Measurements from ENCODE around the gene LACTBL1. TPM values are rescaled to one million over a fixed set of nuclear protein-coding genes. Genes with fewer than 3 reads are reported as not detected.

The LACTBL1 gene
- total and polyA plus RNA-seq, 12 donors: not detected

DNA sequence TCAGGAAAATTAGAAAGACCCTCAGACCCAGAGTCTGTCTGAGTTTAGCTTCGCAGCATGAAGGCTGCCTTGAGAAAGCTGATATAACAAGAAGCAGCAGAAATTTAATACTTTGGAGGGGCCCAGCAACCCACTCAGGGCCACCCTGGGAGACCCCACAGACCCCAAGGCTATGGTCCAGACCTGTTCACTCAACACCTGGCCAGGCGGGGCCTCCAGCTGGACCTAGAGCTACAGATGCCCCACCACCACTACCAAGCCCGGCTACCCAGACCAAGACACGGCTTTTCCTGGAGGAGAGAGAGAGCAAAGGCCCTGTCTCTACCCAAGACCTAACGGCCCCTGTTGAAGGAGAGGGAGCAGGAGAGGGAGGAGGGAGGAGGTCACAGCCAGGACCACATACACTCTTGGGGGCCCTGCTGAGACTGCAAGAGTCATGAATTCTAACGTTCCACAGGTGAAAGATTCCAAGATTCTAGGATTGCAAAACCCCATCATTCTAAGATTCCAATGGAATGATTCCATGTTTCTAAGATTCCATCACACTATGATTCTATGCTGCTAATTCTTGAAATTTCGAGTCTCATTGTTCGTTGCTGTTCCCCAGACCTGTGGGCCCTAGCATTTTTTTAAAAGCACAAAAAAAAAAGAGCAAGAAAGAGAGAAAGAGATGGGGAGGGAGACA lies 53.2 kb downstream of the LACTBL1 start:
- Histone ChIP-seq H3K36me3 (no peaks in the 10 kb centered on the region), H3K4me3 (no peak overlapping the region), H3K4me1 (peaks cover 0 to 13% (median 8%) of the 10 kb centered on the region in 9 donors), H3K9me3 (no peaks in the 10 kb centered on the region), H3K27me3 (peaks cover 0 to 16% (median 5%) of the 10 kb centered on the region in 7 donors), H3K27ac (no peak overlapping the region)
- TF ChIP-seq, protein P1, sequence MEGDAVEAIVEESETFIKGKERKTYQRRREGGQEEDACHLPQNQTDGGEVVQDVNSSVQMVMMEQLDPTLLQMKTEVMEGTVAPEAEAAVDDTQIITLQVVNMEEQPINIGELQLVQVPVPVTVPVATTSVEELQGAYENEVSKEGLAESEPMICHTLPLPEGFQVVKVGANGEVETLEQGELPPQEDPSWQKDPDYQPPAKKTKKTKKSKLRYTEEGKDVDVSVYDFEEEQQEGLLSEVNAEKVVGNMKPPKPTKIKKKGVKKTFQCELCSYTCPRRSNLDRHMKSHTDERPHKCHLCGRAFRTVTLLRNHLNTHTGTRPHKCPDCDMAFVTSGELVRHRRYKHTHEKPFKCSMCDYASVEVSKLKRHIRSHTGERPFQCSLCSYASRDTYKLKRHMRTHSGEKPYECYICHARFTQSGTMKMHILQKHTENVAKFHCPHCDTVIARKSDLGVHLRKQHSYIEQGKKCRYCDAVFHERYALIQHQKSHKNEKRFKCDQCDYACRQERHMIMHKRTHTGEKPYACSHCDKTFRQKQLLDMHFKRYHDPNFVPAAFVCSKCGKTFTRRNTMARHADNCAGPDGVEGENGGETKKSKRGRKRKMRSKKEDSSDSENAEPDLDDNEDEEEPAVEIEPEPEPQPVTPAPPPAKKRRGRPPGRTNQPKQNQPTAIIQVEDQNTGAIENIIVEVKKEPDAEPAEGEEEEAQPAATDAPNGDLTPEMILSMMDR (IDR thresholded peaks at IDR 0.05): no peak
- intact Hi-C loops (cut with DNase I): loop anchor here in 3 of 10 donors (10.0 kb wide), 2 partner anchors 215 to 245 kb away; no protein-coding TSS in a partner anchor
- no peak for ATAC-seq
- WGBS, 2 donors: 73 to 82% methylated on average over 8 of the region's 8 CpGs
- DNase-seq: no peak

DNA sequence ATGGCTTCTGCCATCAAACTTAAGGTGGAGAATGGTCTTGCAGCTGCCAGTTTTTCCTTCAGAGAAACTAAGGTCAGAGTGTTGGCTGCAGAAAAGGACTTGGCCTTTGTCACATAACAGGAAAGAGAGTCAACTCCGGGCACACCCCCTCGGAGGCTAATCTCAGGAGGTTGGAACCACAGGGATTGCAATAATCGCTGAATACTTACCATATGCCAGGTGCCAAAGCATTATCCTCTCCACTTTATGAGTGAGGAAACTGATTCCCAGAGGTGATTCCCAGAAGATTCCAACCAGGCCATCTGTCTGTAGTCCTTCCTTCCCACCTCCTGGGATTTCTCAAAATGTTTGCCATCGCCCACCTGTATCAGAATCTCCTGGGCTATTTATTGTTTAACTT lies 54.0 kb downstream of the LACTBL1 start:
- Histone ChIP-seq H3K9me3 (no peaks in the 10 kb centered on the region), H3K4me3 (no peak overlapping the region), H3K27ac (no peak overlapping the region), H3K36me3 (no peaks in the 10 kb centered on the region), H3K4me1 (peaks cover 0 to 13% (median 8%) of the 10 kb centered on the region in 9 donors), H3K27me3 (peaks cover 0 to 16% (median 5%) of the 10 kb centered on the region in 7 donors)
- intact Hi-C loops (cut with DNase I): no loop called here
- DNase-seq (no peak), ATAC-seq (no peak)
- 49 to 59% methylated on average over 4 of the region's 4 CpGs for WGBS, 2 donors
- TF ChIP-seq, protein P1 (IDR thresholded peaks at IDR 0.05): no peak

DNA sequence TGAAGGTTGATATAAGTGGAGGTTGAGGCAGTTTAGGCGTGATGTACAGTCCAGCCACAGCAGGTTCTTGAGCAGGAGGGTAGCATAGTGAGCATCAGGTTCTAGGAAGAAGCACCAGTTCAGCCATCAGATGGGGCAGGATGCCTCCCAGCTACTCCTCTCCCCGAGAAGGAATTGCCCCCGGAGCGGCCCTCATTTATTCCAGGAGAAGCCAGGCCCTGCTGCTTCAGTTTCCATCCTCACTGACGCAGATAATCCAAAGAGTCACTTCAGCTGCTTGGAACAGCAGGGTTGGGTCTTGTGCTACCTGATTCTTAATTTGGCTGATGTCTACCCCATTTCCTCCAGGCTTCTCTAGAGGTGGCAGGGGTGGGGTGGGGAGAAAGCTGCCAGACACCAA lies 54.7 kb downstream of the LACTBL1 start:
- no peak overlapping the region for H3K27ac ChIP-seq
- peaks cover 0 to 13% (median 8%) of the 10 kb centered on the region in 9 donors for H3K4me1 ChIP-seq
- H3K27me3 ChIP-seq: peaks cover 0 to 19% (median 5%) of the 10 kb centered on the region in 7 donors
- no peaks in the 10 kb centered on the region for H3K9me3 ChIP-seq
- intact Hi-C loops (cut with DNase I): no loop called here
- DNase-seq: no peak
- 82 to 83% methylated on average over 5 of the region's 5 CpGs for WGBS, 2 donors
- TF ChIP-seq, protein P1 (IDR thresholded peaks at IDR 0.05): no peak
- no peaks in the 10 kb centered on the region for H3K36me3 ChIP-seq
- no peak for ATAC-seq
- H3K4me3 ChIP-seq: no peak overlapping the region

DNA sequence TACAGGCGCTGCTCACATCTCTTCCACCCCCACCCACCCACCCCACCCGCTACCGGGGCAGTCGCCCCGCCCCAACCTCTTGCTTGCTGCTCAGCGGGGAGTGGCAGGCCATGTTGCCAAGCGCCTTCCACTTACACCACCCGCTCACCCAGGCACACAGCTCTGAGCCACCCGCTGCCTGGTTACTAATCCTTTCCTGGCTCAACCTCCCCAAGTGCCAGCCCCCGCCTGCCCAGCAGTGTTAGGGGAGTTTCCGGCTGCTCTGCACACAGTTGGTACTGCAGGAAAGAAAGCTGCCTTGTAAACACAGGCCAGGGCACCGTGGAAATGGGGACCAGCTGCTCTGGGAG lies 56.2 kb downstream of the LACTBL1 start:
- DNase-seq (no peak), ATAC-seq (no peak)
- Histone ChIP-seq H3K9me3 (no peaks in the 10 kb centered on the region), H3K4me1 (peaks cover 0 to 11% (median 8%) of the 10 kb centered on the region in 9 donors), H3K27me3 (peaks cover 0 to 27% (median 5%) of the 10 kb centered on the region in 7 donors), H3K27ac (no peak overlapping the region), H3K4me3 (no peak overlapping the region), H3K36me3 (no peaks in the 10 kb centered on the region)
- WGBS, 2 donors: 88% methylated on average over 12 of the region's 12 CpGs
- intact Hi-C loops (cut with DNase I): no loop called here
- TF ChIP-seq, protein P1 (IDR thresholded peaks at IDR 0.05): no peak

Measured in heart right ventricle (tissue), 16 donors.